Parathyroid adenoma (tissue), 2 donors: Measurements from ENCODE around the gene KIF18A.

Experiments used
- H2AFZ ChIP-seq: fragments of 300-600 bp; sonication (generic); one replicate; pipeline ENCODE4 v1.7.0; 2017; ENCODE audit warnings: antibody characterized with exemption, mild to moderate bottlenecking
- H3K27ac ChIP-seq: fragments of 300-600 bp; sonication (generic); one replicate; pipeline ENCODE4 v1.7.0; 2017
- H3K27me3 ChIP-seq: fragments of 300-600 bp; sonication (generic); one replicate; pipeline ENCODE4 v1.7.0; 2017; ENCODE audit warnings: low read length; ENCODE audit not compliant: control insufficient read depth, insufficient read depth
- H3K36me3 ChIP-seq: fragments of 300-600 bp; sonication (generic); one replicate; pipeline ENCODE4 v1.7.0; 2017; ENCODE audit warnings: low read length; ENCODE audit not compliant: control insufficient read depth, insufficient read depth
- H3K4me1 ChIP-seq: fragments of 300-600 bp; sonication (generic); one replicate; pipeline ENCODE4 v1.7.0; 2017; ENCODE audit warnings: control low read depth
- H3K4me2 ChIP-seq: fragments of 300-600 bp; sonication (generic); one replicate; pipeline ENCODE4 v1.7.0; 2017; ENCODE audit warnings: low read length
- H3K4me3 ChIP-seq: fragments of 300-600 bp; sonication (generic); one replicate; pipeline ENCODE4 v1.7.0; 2017; ENCODE audit warnings: low read depth, low read length
- H3K79me2 ChIP-seq: fragments of 300-600 bp; sonication (generic); one replicate; pipeline ENCODE4 v1.7.0; 2017; ENCODE audit warnings: control low read depth
- H3K9ac ChIP-seq: fragments of 300-600 bp; sonication (generic); one replicate; pipeline ENCODE4 v1.7.0; 2017; ENCODE audit warnings: mild to moderate bottlenecking
- H3K9me3 ChIP-seq: fragments of 300-600 bp; sonication (generic); one replicate; pipeline ENCODE4 v1.7.0; 2017; ENCODE audit warnings: low read length; ENCODE audit not compliant: control insufficient read depth
- CTCF ChIP-seq: fragments of 300-600 bp; sonication (generic); IDR thresholded peaks from one replicate; pipeline ENCODE4 v1.7.0; 2017; ENCODE audit warnings: antibody characterized with exemption, mild to moderate bottlenecking
- donor health status: primary hyperparathyroidism.

The KIF18A gene

GRCh38 chr11:28083118-28083517, 24.8 kb downstream of the KIF18A start:
- no peak overlapping the region for H3K4me3 ChIP-seq
- H3K79me2 ChIP-seq, result no peaks in the 10 kb centered on the region
- H3K36me3 ChIP-seq, result no peaks in the 10 kb centered on the region

GRCh38 chr11:28077521-28077920, 30.4 kb downstream of the KIF18A start:
- no peak overlapping the region for H3K9ac ChIP-seq
- H3K4me1 ChIP-seq, result no peaks in the 10 kb centered on the region
- H3K79me2 ChIP-seq, result no peaks in the 10 kb centered on the region
- no peak overlapping the region for H3K4me2 ChIP-seq
- no peaks in the 10 kb centered on the region for H3K27me3 ChIP-seq
- H3K4me3 ChIP-seq, result no peak overlapping the region
- no peak for TF ChIP-seq CTCF
- H3K9me3 ChIP-seq, result no peaks in the 10 kb centered on the region
- no peaks in the 10 kb centered on the region for H3K36me3 ChIP-seq
- H2AFZ ChIP-seq, result no peak overlapping the region
- H3K27ac ChIP-seq, result no peak overlapping the region

More at GRCh38 chr11:28083118-28083517, 24.8 kb downstream of the KIF18A start:
- no peak overlapping the region for H3K4me2 ChIP-seq
- no peak for TF ChIP-seq CTCF
- no peak overlapping the region for H3K9ac ChIP-seq
- no peak overlapping the region for H3K27ac ChIP-seq
- H3K27me3 ChIP-seq, result no peaks in the 10 kb centered on the region
- H3K9me3 ChIP-seq, result no peaks in the 10 kb centered on the region
- H2AFZ ChIP-seq, result no peak overlapping the region
- H3K4me1 ChIP-seq, result no peaks in the 10 kb centered on the region

GRCh38 chr11:28072321-28072720, 35.6 kb downstream of the KIF18A start:
- no peaks in the 10 kb centered on the region for H3K79me2 ChIP-seq
- no peaks in the 10 kb centered on the region for H3K36me3 ChIP-seq
- no peak overlapping the region for H3K4me2 ChIP-seq
- H3K9me3 ChIP-seq, result no peaks in the 10 kb centered on the region
- no peaks in the 10 kb centered on the region for H3K27me3 ChIP-seq
- H3K4me1 ChIP-seq, result no peaks in the 10 kb centered on the region
- H3K27ac ChIP-seq, result no peak overlapping the region
- H3K4me3 ChIP-seq, result no peak overlapping the region
- TF ChIP-seq CTCF, result no peak
- H3K9ac ChIP-seq, result no peak overlapping the region
- no peak overlapping the region for H2AFZ ChIP-seq

- TF ChIP-seq CTCF, result no peak
- no peak overlapping the region for H3K4me3 ChIP-seq
- H3K27me3 ChIP-seq, result no peaks in the 10 kb centered on the region
- H3K36me3 ChIP-seq, result no peaks in the 10 kb centered on the region
- no peaks in the 10 kb centered on the region for H3K9me3 ChIP-seq
- no peak overlapping the region for H2AFZ ChIP-seq
- no peak overlapping the region for H3K4me2 ChIP-seq
- no peak overlapping the region for H3K9ac ChIP-seq
- H3K4me1 ChIP-seq, result no peaks in the 10 kb centered on the region
- H3K27ac ChIP-seq, result no peak overlapping the region
- no peaks in the 10 kb centered on the region for H3K79me2 ChIP-seq
These were observed 36.7 kb downstream of the KIF18A start for GRCh38 chr11:28071305-28071704.

- H3K4me3 ChIP-seq, result no peak overlapping the region
- H3K4me2 ChIP-seq, result no peak overlapping the region
- H3K36me3 ChIP-seq, result no peaks in the 10 kb centered on the region
- no peaks in the 10 kb centered on the region for H3K27me3 ChIP-seq
- no peaks in the 10 kb centered on the region for H3K4me1 ChIP-seq
- no peaks in the 10 kb centered on the region for H3K9me3 ChIP-seq
- no peak overlapping the region for H3K27ac ChIP-seq
- no peaks in the 10 kb centered on the region for H3K79me2 ChIP-seq
- H2AFZ ChIP-seq, result no peak overlapping the region
- H3K9ac ChIP-seq, result no peak overlapping the region
- no peak for TF ChIP-seq CTCF
These were observed 49.6 kb downstream of the KIF18A start for GRCh38 chr11:28058333-28058732.
